HG02885 (cell line): Measurements from ENCODE around the gene BHLHE41.

ENCODE experiments used
- ATAC-seq: cut with Tn5 transposase; IDR thresholded peaks from one replicate; pipeline ENCODE4 v1.9.1; 2021; ENCODE audit warnings: mild to moderate bottlenecking; ENCODE audit not compliant: unreplicated experiment, poor library complexity

Gene BHLHE41

DNA sequence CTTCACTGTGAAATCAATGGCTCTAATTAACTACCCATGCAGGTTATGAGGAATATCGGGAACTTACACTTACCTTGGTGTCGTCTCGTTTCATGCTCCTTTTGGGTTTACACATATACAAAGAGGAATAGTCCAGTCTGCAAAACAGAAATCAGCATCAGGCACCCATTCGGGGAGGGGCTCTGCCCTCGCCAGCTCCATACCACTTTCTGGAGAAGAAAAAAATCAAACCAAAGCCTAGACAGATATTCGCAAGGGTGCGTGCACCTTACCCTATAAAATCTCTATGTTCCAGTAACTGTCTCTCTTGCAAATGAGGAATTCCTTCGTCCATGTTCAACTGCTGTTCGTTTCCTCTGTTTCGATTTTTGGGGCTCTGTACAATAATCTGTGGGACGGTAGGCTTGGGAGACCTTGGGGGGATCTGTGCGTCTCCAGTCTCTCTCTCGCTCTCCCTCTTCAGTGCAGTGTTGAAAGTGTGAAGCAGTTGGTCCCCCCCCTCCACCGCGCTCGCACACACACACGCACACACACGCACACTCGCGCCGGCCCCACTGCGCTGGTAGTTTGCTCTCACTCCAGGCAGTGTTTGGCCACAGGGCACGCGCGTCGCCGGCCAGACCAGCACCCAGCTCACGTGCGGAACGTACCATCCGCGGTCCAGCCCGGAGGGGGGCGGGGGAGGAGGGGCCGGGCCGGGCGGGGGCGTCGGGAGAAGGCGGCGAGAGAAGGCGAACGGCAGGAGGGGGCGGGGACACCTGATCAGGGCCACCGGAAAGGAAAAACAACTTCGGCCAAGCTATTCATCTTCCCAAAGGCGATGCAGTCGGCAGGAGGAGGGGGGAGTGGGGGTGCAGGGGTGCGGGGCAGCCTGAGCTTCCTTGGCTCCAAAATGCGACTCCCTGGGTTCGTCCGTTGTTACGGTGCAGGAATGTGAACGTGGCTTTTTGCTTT, at the start of gene BHLHE41:
TSS of gene BHLHE41 (minus strand) at position 592 of the 954 bp plus-strand sequence. CDS start at position 334, 258 bp downstream.
- no peak for ATAC-seq

DNA sequence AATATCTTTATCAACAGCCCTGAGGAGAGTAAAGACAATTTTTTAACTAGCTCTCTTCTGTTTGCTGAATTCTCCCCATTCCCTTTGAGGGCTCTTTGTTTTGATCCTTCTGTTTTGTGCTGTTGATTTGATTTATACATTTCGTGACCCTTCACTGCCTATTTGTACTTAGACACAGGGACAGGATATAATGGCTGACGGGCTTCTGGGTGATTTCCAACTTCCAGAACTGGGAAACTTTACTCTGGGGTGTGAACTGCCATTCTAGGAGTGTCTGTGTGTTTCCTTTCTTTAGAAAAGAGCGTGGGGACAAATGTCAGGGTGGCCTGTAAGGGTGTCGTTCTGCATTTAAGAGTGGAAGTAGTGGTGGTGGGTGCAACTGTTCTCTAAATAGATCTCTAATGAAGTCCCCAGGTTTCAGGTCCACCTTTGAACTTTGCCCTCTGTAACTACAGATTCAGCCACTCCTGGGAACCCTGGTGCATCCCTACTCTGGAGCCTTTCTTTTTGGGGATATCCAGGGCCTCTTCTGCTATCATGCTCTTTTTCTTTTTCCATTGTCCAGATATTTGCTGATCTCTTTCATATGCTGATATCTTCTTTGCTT, 48.2 kb upstream of the BHLHE41 start:
- ATAC-seq: no peak

DNA sequence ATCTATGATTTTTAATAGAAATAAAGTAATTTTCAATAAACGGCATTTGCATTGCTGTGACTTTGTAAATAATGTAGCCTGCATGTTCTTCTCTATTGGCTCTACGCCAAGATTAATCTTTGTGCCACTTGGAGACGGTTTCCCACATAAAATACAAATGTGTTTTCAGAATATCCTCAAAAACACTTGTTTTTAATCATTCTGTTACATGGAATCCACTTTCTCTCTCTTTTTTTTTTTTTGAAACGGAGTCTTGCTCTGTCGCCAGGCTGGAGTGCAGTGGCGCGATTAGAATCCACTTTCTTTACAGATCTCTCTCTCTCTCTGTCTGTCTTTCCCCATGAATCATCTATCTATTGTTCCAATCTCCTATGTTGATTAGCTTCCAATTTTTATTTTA, 47.7 kb upstream of the BHLHE41 start:
- no peak for ATAC-seq

DNA sequence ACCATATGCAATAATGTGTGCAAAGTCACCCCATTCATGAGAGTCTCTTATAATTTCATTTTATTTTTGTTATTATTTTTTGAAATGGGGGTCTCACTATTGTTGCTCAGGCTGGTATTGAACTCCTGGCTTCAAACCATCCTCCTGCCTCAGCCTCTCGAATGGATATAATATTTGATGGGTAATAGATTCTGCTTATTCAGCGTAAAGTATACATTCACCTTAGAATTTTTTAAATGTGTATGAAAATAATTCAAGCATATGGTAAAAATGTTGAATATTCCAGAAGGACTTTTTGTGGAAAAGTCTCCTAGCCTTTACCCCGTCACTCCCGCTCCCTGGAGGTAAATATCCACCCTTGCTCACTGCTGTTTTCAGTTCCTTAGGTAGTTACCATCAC, 47.2 kb upstream of the BHLHE41 start:
- ATAC-seq: no peak

DNA sequence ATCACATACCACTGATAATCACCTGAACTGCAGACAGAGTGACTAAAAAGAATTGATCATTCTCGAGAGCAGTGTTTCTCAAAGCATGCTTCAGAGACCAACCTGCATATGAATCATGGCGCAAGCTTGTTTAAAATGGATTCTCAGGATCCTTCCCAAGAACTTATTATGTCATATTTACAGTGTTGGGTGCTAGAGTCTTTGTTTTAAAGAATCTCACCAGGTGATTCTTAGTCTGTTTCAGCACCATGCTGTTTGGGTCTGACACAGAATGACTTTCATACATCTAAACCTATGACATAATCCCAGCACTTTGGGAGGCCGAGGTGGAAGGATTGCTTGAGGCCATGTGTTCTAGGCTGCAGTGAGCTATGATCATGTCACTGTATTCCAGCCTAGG, 39.3 kb upstream of the BHLHE41 start:
- ATAC-seq: no peak

DNA sequence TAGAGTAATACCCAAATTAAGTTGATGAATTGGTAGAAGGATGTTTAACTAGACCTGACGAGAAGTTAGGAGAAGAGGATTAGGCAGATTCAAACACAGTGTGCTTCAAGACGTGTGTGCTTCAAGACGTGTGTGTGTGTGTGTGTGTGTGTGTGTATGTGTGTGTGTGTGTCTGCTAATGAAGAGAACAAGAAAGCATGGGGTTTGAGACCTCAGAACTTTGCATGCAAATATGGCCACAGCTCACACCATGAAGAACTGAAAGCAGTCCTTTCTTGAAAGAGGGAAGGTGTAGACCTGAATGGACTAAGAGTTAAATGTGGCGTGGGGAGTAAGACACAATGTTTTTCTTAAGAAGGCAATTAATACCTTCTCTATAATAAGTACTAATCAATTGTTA, 38.1 kb upstream of the BHLHE41 start:
- peak; percentile 83 for ATAC-seq

DNA sequence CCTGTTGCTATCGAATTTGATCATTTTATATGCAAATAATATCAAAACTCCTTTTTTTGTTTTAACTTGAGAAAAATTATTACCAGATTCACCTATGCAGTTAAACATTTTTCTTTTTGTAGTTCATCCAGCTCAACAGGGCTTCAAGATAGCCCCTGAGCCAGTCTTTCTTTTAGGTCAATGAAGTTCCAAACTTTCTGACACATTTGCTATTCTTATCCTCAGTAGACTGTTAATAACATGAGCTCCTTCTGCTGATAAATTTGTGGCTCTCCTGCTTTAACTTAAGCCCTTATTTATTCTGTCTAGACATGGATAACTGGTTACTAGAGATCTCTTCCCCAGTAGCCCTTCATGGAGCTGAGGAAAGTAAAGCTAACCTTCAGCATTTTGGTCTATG, 37.3 kb upstream of the BHLHE41 start:
- no peak for ATAC-seq

DNA sequence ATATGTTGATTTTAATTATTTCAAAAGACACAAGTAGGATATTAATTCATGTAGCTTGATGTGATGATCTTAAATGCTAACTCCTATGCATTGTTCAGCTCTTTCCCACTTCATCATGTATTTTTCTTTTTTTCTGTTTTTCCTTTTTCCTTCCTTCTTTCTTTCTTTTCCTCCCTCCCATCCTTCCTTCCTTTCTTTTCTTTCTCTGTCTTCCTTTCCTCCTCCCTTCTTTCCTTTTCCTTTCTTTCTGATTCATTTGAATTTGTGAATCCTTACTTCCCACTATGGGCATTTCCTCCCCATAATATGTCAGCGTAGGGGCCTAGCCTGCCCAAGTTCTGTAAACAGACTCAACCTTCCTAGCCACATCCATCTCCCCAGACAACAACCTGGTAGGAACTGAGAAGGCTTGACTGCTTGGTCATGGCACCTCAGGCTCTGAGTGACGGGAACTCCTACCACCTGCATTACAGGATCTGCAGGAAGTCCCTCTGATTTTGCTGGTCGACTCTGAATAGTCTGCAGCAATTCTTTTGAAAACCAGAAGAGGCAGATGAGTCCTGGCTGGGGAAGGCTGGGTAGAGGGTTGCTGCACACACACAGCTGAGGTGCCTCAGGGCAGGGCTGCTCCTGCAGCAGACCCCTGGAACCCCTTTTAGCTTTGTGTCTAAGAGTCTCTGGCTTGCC, 33.4 kb upstream of the BHLHE41 start:
- ATAC-seq: peak; percentile 23

DNA sequence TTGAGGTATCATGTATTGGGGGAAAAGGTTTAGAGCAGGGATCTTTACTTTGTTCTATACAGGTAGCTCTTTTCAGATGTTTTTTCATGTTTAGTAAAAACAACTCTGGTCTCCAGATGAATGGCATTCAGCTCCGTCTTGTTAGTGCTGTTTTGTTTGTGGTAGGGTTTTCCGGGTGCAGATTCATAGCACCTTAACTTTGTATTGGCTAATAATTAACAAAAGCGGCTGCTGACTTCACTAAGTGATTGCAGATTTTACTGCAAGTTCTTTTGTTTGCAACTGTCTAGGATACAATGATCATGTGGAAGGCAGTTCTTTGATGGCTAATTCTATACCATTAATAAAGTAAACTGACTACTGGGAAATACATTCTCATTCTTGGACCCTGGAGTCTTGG, 32.2 kb upstream of the BHLHE41 start:
- peak; percentile 2 for ATAC-seq

DNA sequence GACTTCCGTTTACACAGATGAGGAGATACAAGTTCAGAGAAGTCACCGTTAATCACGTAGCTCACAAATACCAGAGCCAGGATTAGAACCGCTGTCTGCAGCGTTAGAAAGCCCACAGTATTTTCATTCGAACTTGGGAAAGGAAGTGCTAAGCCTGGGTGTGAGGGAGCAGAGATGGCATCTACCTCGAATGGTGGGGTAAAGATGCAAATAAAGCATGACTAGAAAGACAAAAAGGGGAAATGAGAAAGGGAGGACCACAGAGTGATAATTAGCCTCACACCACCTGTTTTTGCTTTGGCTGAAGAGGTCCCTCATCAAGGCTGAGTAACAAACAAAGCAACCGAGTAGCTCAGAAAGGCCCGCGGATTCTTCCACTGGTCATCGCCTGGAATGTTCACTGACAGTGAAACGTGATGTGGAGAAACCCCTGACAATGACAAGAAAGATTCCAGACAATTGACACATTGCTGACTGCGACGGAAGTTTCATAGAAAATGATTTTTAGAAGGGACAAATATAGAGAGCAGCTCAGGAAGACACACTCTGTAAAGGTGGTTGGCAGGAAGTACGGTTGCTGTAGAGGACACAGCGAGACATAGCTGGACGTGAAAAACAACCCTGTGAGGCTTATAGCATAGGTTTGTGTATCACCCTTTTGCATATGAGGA, 31.5 kb upstream of the BHLHE41 start:
- peak; percentile 88 for ATAC-seq

DNA sequence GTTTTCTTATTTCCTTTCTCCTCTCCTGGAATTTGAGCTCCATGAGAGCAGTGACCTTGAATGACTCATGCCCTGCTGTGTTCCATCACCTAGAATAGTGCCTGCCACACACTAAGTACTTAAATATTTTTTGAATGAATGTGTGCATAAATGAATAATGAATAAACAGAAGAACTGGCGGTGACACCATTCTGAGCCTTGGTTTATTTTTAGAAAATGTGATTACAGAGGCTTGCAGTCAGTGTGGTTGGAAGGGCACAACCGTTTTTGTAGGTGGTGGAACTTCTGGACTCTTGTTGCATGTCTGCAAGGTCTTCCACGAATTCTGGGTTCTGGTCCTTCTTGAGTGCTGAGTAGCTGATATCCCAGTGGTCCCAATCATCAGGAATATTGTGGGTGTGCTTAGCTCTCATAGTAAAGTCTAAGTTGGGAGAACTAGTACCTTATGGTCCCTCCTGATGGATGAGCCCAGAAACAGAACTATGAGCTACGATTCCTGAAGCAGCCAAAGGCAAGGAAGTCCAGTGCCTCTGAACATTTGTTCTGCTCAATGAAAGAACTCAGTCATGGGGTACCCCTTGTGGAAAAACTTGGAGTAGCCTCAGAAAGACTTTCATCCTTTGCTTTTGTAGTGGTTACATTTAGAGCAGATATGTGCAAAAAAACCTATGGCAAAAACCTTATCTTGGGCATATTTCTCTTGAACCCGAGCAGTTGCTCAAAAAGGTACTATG, 28.8 kb upstream of the BHLHE41 start:
- ATAC-seq: no peak

DNA sequence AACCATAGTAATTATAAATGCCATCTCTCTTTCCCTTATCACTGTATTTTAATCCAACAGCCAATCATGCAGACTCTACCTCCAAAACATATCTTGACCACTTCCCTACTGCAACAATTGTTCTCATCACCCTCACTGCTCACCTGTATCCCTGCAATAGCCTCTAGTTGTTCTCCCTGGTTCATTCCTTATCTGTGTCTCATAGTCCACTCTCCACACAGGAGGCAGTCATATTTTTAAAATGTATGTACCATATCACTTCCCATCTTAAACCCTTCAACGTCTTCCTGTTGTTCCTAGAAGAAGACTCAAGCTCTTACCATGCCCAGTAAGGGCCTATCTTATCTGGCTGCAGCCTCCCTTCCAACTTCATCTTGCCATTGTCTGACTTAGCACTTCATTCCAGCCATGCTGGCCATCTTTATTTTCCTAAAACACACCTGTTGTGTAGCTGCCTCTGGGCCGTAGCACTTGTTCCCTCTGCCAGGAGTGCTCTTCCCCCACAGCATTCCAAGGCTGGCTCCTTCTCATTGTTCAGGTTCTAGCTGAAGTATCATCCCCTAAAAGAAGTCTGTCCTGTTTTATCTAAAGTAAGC, 27.8 kb upstream of the BHLHE41 start:
- no peak for ATAC-seq

DNA sequence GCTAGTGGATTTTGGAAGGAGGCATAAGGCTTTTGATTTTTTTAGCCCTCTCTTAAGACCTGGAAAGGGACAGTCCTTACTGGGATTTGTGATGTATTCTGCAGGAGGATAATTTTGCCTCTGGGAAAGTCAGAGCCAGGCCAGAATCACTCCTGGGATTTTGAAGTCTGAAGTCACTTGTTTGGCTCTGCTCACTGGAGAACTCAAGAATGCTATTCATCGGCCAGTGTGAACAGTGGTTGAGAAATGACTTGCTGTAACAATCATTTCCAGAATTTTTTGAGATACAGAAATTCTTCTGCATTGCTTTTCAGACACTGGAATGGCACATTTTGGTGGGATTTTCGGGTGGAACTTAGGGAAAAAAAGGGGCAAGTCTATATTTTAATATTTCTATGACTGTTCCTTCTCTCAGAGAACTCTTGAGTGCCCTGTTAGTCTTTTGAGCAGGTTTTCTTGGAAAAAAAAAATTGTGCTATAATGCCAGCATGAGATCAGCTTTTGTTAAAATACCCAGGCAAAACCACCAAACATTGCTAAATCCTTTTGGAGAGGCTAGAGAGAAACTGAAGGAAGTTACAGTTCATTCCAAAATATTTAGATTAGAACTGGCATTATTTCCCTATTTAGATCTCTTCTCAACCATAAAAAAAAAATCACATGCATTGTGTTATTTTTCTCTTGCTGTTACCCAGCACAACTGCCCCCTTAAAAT, 26.1 kb upstream of the BHLHE41 start:
- ATAC-seq: no peak

DNA sequence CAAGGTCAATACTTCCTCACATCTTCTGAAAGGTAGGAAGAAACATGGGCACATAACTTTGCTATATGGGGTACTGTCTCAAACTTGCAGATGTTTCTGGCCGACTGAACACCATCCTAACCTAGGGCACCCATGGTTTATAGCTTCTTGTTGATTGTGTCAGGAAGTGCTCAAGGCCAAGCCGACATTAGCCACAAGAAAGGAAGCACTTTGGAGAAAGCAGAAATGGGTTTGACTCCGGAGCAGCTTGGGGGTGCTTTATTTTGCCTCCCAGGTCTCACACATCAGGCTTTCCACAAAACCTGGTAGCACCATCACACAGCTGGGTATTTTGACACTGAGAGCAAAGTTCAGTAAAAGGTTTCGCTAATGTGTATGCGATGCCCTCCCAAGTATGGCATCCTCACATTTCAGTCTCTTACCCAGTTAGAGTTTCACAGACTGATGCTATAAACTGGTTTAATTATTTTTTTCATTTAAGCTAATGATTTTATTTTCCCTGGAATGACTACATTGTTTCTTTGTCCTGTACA, 25.2 kb upstream of the BHLHE41 start:
- ATAC-seq: no peak

DNA sequence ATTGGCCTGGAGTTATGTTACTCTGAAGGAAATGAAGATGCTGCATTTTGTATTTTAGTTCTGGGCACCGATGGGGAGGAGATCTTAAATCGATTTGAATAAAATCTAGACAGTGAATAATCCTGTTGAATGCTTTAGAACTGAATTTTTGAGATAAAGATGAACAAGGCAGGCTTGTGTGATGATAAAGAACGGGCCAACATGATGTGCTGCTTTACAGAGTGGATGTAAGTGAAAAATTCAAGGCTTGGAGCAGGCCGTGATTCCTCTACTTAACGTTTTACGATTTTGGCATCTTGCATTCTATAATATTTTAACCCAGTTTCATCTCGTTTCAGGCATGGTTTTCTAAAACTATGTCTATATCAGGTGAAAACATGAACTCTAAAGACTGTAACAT, 23.5 kb upstream of the BHLHE41 start:
- no peak for ATAC-seq

DNA sequence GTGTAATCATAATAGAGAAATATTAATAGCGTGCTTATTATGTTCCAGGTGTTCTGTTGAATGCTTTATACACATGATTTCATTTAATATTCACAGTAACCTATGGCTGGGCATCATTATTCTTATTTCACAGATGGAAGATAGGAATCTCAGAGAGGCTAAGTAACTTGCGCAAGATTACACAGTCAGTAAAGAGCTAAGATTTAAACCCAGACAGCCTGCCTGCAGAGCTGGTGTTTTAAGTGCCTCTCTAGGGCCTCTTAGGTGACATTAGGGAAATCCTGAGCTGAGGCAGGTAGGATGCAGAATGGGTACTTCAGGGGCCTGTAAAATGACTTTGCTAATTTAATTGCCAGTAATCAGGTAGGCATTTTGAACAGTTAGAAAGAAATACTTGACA, 18.5 kb upstream of the BHLHE41 start:
- no peak for ATAC-seq

DNA sequence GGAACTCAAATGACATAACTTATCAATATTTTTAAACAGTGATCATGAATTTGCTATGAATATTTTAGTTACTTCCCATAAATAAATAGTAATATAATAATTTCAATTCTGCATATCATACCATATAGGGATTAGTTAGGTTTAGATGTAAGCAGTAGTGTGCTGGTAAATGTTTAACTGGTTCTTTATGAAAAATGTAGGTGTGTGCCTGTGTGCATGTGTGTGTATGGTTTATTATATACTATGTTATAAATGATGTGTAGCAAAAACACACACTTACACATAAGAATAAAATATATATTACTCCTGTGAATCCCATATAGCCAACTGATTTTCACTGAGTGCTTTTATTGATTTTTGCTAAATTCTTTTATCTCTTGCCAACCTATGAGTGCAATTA, 14.0 kb upstream of the BHLHE41 start:
- ATAC-seq: no peak

DNA sequence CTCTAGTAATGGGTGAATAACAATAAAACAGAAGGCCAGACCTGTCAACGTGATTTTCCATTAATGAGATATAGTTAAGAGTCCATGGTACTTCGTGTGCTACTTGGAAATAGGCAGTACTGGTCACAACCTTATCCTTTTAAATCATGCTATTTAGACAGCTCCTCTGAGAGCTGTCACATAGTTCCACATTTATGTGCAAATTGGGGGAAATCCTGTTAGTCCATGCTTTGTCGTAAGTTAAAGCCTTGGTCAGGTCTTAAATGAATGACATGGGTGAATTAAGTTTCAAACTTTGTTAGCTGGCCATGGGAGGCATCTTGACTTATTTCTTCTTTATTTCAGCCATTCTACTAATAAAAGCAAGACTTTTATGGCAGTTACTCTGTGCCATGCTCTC, 11.9 kb upstream of the BHLHE41 start:
- ATAC-seq: no peak

DNA sequence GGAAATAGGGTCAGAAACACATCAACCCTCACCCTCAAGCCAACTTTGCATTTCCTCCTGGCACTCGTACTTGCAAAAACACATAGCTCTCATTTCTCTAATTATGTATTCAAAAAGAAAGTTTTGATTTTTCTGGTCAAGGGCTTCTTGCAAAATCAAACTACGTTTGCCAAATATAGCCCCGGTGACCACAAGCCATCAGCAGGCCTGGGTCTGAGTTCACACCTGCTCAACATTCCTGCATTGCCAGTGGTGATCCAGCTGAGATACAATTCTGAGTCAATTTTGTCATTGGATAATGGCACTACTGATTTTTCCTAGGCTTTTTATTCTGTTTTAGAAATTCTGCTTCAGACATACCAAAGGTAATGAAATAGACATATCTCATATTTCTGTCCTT, 10.7 kb upstream of the BHLHE41 start:
- ATAC-seq: no peak
